ENCODE results near the gene KCNH6.

DNA sequence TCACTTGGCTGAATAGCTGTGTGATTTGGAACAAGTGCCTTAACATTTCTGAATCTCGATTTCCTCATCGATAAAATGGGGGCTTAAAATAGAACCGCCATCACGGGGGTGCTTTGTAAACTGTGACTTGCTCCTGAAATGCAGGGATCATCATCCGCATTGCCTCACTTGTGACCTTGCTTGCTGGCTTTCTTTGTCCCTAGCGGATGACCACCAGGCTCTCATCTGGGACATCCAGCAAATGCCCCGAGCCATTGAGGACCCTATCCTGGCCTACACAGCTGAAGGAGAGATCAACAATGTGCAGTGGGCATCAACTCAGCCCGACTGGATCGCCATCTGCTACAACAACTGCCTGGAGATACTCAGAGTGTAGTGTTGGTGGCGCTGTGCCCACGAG lies 65.6 kb downstream of the KCNH6 start:
- TF ChIP-seq EP300 (IDR thresholded peaks at IDR 0.05) = no peak
- TF ChIP-seq POLR2A (IDR thresholded peaks at IDR 0.05) = no peak
- TF ChIP-seq, protein P1, sequence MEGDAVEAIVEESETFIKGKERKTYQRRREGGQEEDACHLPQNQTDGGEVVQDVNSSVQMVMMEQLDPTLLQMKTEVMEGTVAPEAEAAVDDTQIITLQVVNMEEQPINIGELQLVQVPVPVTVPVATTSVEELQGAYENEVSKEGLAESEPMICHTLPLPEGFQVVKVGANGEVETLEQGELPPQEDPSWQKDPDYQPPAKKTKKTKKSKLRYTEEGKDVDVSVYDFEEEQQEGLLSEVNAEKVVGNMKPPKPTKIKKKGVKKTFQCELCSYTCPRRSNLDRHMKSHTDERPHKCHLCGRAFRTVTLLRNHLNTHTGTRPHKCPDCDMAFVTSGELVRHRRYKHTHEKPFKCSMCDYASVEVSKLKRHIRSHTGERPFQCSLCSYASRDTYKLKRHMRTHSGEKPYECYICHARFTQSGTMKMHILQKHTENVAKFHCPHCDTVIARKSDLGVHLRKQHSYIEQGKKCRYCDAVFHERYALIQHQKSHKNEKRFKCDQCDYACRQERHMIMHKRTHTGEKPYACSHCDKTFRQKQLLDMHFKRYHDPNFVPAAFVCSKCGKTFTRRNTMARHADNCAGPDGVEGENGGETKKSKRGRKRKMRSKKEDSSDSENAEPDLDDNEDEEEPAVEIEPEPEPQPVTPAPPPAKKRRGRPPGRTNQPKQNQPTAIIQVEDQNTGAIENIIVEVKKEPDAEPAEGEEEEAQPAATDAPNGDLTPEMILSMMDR (IDR thresholded peaks at IDR 0.05) = no peak
